ENCODE results near the gene GNG8. TPM values are rescaled to one million over a fixed set of nuclear protein-coding genes. Genes with fewer than 3 reads are reported as not detected.

GNG8 gene
- total and polyA plus RNA-seq, 2 of the 13 experiments (the other 11 are each of a cell fraction or from before 2014, with no cell fraction given): not detected

DNA sequence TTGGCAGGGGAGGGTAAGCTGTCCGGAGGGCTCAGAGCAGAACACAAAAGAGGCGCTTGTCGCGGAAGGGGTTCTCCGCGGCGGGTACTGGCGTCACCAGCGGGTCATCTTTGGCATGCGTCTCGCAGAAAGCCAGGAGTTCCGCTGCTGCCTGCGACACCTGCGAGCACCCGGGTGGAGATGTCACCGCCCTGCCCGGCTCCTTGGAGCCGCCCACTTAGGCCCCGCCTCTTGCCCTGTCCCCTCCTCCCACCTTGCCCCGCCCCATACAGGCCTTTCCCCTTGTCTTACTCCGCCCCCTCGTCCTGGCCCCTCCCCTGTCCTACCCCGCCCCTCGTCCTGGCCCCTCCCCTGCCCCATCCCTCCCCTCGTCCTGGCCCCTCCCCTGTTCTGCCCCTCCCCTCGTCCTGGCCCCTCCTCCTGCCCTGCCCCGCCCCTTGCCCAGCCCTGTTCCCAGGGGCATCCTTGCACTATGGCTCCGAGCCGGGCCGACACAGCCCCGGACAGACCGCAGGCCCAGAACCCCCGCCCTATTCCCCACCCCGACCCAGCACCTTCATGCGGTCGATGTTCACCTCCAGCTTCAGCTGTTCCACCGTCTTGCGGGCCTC lies 1.9 kb downstream of the GNG8 start:
- FAIRE-seq (no peak), ATAC-seq (peak; percentile 14; the same call in 2 of the 3 replicates), DNase-seq (ENCODE audit: low spot score) (no peak)
- H4K20me1 ChIP-seq (ENCODE audit: insufficient read depth, low read length): no peaks in the 10 kb centered on the region
- H3K4me3 ChIP-seq (replicated peaks in 1 of 3; ENCODE audit: insufficient read depth in 1 of 3, low read depth in 2 of 3, low read length in 3 of 3): peak overlapping the region in 1 of 3 experiments; percentile 16; a peak in 1 of 6 replicates
- intact Hi-C loops (cut with micrococcal nuclease; ENCODE audit: unreplicated experiment): no loop called here
- no peaks in the 10 kb centered on the region for H3K36me3 ChIP-seq (replicated peaks in 1 of 2; ENCODE audit: control insufficient read depth in 1 of 2, insufficient read depth in 2 of 2, low read length in 2 of 2)
- peaks cover 11 to 43% of the 10 kb centered on the region in 2 experiments for H3K27me3 ChIP-seq (ENCODE audit: control insufficient read depth in 1 of 2, insufficient read depth in 2 of 2, low read length in 2 of 2)
- peaks cover 13% of the 10 kb centered on the region for H3K4me1 ChIP-seq (ENCODE audit: insufficient read depth, low read length)
- no TSS peak for BruUV-seq (replicated peaks)
- in situ Hi-C loops (cut with HindIII; ENCODE audit: extremely low pct_ligation_motif_present, low pct_unique_long_range_greater_than_20kb): no loop called here
- TF ChIP-seq ZBTB33 (CRISPR knock-in tag; IDR thresholded peaks at IDR 0.05) (peak; percentile 71), ZNF589 (CRISPR knock-in tag; conservative IDR thresholded peaks at IDR 0.05) (no peak), PAF1 (CRISPR knock-in tag; IDR thresholded peaks at IDR 0.05) (no peak), SP1 (IDR thresholded peaks at IDR 0.05) (no peak), SP1 (CRISPR knock-in tag; IDR thresholded peaks at IDR 0.05) (peak; percentile 39; the same call in 1 of the 2 replicates), GABPB1 (CRISPR knock-in tag; IDR thresholded peaks at IDR 0.05) (no peak)
- ChIA-PET POLR2A (no interaction called here), CTCF (ENCODE audit: low intra/inter-chr PET ratio, low total read pairs) (no interaction called here)
- no peak overlapping the region for H3K9ac ChIP-seq (ENCODE audit: insufficient read depth, low read depth, low read length)
- H3K79me2 ChIP-seq (ENCODE audit: insufficient read depth, low read length): no peaks in the 10 kb centered on the region
- H2AFZ ChIP-seq (ENCODE audit: low read length): no peak overlapping the region
- peak overlapping the region; percentile 39; the same call in 1 of the 2 replicates for H3K4me2 ChIP-seq (ENCODE audit: low read depth, low read length)
- WGBS (ENCODE audit: low lambda C conversion rate): 8% methylated on average over 27 of the region's 38 CpGs
- H3K27ac ChIP-seq (ENCODE audit: extremely low read length, insufficient read depth, low read length): no peak overlapping the region
- H3K9me3 ChIP-seq (ENCODE audit: low read length): no peaks in the 10 kb centered on the region

DNA sequence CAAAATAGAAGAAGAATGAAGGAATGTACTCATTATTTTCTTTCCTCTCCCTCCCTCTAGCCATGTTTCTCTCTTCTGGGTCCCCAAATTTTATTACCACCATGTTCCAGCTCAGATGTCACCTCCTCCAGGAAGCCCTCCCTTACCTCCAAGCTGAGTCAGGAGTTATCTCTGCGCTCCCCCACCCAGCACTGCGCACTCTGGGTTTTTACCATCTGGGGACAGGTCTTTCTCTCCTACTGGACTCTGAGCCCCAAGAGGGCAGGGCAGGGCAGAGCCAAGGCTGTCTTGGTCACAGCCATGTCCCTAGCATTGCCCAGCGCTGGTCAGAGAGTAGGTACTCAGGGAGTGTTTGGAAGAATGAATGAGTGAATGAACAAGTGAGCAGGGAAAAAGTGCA lies 2.9 kb downstream of the GNG8 start:
- no peak overlapping the region for H3K27ac ChIP-seq (ENCODE audit: extremely low read length, insufficient read depth, low read length)
- no peaks in the 10 kb centered on the region for H3K79me2 ChIP-seq (ENCODE audit: insufficient read depth, low read length)
- ATAC-seq: no peak
- no peaks in the 10 kb centered on the region for H4K20me1 ChIP-seq (ENCODE audit: insufficient read depth, low read length)
- H3K27me3 ChIP-seq (ENCODE audit: control insufficient read depth in 1 of 2, insufficient read depth in 2 of 2, low read length in 2 of 2): peaks cover 8 to 40% of the 10 kb centered on the region in 2 experiments
- 44% methylated on average over 3 of the region's 3 CpGs for WGBS (ENCODE audit: low lambda C conversion rate)
- peaks cover 3% of the 10 kb centered on the region for H3K4me1 ChIP-seq (ENCODE audit: insufficient read depth, low read length)
- no peak overlapping the region for H2AFZ ChIP-seq (ENCODE audit: low read length)
- ChIA-PET CTCF (ENCODE audit: low intra/inter-chr PET ratio, low total read pairs) (no interaction called here), POLR2A (no interaction called here)
- no peak for FAIRE-seq
- no peak overlapping the region for H3K4me2 ChIP-seq (ENCODE audit: low read depth, low read length)
- peak; percentile 27 for TF ChIP-seq ZFP36 (IDR thresholded peaks at IDR 0.05; ENCODE audit: borderline replicate concordance, low read depth, low read length, partially characterized antibody)
- TF ChIP-seq REPIN1 (CRISPR knock-in tag; IDR thresholded peaks at IDR 0.05; ENCODE audit: borderline replicate concordance, low read depth): no peak
- DNase-seq (ENCODE audit: low spot score): no peak
- in situ Hi-C loops (cut with HindIII; ENCODE audit: extremely low pct_ligation_motif_present, low pct_unique_long_range_greater_than_20kb) (no loop called here), intact Hi-C loops (cut with micrococcal nuclease; ENCODE audit: unreplicated experiment) (no loop called here)
- no TSS peak for BruUV-seq (replicated peaks)
- H3K9ac ChIP-seq (ENCODE audit: insufficient read depth, low read depth, low read length): no peak overlapping the region
- no peaks in the 10 kb centered on the region for H3K36me3 ChIP-seq (replicated peaks in 1 of 2; ENCODE audit: control insufficient read depth in 1 of 2, insufficient read depth in 2 of 2, low read length in 2 of 2)
- H3K4me3 ChIP-seq (replicated peaks in 1 of 3; ENCODE audit: insufficient read depth in 1 of 3, low read depth in 2 of 3, low read length in 3 of 3): no peak overlapping the region
- H3K9me3 ChIP-seq (ENCODE audit: low read length): no peaks in the 10 kb centered on the region
